NCI-H446 (cell line): ENCODE results near the gene PDIA5.
A peak's percentile ranks its signal among the peaks of the same experiment; 100 is the strongest.

Experiments
- DNase-seq, 2 experiments: peaks; one replicate each; lab custom pipeline; 2025; lab: John Stamatoyannopoulos, UW

Gene PDIA5

DNA sequence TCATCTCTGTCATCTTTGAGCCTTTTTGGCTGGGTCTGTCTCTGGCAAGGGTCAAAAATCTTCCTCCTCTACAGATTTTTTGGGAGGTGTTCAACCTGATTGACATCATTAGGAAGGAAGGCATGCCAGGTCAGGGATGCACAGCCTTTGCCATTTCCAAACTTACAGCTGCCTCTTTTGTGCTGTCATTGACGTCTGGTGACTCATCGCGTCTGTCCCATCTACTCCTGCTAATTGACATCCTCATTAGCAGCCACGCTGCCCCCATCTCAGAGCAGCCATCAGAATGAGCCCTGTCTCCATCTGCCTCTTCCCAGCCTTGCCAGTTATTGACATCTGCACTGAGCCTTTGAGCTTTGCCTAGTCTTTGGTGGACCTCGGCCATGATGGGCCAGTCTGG, 53.0 kb downstream of the PDIA5 start:
- peak; percentile 89 to 98 for DNase-seq

DNA sequence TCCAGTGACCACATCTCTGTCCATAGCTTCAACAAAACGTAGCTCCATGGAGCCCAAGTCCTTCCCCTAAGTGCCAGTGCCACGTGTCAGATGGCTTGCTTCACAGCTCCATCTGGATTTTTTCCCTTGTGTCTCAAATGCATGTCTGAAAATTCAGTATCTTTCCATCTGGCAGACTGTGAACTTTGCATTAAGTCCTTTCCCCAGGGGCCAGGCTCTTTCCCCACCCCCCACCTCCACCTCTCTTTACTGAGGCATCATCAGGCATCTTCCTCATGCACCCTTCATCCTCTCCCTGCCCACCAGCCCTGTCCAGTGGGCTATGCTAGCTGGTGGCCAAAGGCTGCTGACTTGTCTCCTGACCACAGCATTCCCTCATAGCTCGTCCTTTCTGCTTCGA, 53.7 kb downstream of the PDIA5 start:
- DNase-seq, result peak in 1 of 2 experiments; percentile 57

DNA sequence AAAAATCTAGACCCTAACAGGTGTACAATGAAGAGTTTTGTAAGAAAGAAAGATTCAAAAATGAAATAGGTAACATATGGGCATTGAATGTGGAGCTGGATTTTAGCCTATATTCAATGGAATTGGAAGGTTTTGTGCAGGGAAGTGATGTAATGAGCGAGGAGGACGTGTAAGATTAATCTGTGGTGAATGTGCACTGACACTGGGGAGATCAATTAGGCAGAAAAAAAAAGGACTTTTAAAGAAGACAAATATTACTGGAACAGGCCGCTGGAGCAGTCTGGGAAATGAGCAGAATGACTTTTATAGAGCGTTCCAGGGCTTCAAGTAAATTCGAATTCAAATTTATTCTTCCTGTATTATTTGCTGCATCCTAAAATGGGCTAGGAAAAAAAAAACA, 55.2 kb downstream of the PDIA5 start:
- no peak for DNase-seq

DNA sequence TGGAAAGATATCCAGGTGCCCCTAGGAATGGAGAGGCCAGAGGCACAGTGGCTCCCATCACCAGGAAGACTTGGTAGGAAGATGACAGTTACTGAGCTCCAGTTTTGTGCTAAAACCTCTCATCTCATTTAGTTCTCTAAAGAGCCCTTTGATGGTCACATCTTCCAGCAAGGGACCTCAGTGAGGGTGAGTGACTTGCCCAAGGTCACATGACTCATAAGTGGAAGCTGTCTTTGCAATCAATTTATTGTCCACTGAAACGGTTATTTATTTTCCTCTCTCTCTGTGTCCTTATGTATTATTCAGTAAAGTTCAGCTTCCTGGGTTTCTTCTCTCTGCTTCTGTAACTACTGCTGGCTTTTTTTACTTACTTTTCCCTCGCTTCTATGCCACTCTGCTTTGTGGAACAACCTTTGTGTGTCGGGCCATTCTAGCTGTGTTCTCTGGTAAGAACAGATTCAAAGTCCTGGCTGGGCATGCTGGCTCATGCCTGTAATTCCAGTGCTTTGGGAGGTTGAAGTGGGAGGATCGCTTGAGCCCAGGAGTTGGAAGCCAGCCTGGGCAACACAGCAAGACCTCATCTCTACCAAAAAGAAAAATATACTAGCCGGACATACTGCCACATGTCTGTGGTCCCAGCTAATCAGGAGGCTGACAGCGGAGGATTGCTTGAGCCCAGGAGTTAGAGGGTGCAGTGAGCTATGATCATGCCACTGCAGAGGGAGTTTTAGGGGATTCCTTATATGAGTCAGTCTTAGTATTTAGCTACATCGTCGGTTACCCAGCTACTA, 55.9 kb downstream of the PDIA5 start:
- DNase-seq, result peak in 1 of 2 experiments; percentile 24

DNA sequence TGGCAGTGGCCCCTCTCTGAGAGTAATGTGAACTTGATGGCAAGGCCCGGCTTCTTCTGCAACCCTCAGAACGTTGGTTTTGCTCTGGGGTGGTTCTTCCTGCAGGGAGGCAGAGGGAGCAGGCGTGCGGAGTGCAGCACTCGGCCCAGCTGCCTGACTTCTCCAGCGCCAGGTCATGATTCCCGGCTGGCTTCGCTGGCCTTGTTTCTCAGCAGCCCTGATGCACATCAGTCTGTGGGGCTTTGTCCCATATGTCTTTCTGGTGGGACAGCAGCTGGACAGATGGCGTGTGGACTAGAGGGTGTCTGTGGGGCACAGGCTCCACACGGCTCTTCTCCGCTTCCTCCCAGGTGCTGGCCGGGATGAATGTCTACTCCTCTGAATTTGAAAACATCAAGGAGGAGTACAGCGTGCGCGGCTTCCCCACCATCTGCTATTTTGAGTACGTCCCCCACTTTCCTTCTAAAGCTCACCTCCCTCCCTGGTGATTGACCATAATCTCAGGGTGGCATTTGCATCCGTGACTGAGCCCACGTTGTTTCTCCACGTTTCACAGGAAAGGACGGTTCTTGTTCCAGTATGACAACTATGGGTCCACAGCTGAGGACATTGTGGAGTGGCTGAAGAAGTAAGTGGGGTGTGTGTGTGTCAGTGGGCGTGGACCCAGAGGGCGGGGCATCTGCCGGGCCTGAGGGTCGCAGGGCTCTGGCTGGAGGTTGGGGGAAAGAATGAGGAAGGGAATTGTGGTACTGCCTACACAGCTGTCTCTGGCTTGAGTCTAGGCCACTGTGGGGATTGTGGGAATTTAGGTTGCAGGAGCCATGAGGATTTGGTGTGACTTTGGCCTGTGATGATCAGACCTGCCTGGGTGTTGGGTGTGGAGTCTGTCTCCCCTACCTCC, 57.1 kb downstream of the PDIA5 start:
- no peak for DNase-seq

DNA sequence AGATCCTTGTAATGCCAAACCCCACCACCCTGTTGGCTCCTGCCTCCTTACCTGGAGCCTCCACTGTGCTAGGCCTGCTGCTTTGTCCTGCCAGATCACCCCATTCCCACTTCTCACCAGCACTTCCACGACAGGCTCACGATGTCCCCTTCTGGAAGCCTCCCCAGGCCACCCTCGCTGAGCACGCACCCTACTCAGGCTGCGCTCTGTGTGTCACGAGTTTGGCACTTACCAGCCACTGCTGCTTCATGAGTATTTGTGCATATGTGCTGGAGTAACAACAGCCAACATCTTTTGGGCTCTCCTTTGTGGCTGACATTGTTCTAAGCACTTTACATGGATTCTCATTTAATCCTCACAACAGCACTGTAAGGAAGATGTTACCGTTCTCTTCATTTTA, 58.1 kb downstream of the PDIA5 start:
- no peak for DNase-seq

DNA sequence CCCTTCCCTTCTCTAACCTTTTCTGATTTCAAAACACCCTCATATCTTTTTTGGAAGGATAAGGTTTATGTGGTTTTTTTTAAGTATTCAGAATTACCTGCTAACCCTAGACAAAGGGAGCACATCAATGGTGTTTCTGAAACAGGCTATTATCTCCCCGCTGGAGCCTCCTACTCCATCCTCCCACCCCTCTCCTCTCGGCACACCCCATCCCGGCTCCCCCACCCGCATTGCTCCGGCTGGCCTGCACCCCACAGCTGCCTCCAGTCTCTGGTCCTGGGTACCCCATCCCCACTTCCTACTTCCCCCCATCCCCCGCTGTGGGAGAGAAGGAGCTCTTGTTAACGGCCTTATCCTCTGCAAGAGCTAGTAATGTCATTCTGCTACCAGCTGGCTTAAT, 59.2 kb downstream of the PDIA5 start:
- DNase-seq, result no peak

DNA sequence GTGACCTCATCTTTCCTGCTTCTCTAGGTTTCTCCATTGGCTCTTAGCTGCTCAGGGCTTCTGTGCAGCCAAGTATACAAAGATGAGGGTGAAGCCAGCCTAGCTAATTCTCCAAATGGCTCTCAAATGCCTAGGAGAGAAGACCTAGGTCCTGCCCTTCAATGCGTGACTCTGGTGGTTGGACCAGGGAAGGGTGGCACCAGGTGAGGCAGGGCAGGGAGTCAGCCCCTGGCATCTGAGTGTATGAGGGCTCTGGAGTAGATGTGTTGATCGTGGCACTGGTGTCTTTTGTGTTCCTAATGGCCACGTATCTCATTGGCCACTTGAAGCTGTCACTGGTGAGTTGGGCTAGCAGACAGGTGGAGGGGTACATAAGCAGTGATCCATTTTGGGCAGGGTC, 59.8 kb downstream of the PDIA5 start:
- DNase-seq, result no peak

DNA sequence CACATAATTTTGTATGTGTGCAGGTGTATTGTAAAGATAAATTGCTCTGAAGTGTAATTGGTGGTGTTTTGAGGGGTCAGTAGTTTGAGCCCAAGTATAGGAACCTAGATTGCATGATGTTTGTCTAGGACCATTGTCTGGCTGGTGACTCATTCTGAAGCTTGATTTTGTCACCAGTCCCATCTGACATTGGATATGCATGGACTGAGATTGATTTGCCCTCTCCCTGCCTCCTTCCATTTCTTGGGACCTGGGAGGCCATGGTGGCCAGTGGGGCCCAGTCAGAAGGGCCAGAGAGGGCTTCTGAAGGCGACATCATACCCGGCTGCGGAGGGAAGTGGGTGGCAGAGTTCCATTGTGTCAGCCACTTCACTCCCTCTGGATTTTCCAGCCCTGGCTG, 62.3 kb downstream of the PDIA5 start:
- no peak for DNase-seq

DNA sequence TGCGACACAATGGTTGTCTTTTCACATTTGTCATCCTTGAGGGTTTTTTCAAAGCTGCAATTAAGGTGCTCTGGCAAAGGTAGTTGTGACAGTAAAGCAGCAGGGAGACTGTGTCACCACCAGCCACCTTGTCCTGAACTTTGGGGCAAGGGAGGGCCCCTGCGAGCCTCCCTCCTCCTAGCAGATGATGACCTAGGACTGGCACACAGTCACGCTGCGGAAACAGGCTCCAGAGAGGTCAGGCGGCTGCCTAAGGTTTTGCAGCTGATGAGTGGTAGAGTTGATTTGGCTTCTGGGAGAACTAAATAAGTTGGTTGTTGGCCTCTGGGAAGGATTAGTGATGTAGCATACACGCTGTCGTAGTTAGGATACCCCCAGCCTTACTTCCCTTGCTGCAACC, 62.7 kb downstream of the PDIA5 start:
- no peak for DNase-seq

DNA sequence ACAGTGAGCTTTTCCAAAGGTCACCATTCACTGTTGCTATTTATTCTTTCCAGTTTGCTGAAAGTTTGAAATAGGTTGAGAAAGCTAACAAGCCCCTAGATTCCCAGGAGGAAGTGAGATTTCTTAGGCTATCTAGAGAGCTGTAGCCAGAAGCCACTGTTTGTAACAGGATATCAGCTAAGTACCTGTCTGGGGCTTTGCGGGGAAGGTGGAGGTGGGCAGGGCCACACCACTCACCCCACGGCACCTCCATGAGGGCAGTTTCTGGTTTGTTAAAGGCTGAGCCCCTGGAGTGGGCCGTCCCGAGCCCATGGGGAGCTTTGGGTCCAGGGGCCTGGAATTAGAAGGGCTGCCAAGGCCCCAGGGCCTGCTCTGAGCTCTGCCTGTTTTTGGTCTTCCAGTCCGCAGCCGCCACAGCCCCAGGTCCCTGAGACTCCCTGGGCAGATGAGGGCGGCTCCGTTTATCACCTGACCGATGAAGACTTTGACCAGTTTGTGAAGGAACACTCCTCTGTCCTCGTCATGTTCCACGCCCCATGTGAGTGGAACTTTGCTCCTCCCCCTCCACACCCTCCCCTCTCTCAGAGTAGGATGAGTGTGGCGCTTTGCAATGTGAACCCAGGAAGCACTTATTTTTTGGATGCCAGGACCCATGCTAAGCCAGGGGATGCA, 63.4 kb downstream of the PDIA5 start:
- no peak for DNase-seq

DNA sequence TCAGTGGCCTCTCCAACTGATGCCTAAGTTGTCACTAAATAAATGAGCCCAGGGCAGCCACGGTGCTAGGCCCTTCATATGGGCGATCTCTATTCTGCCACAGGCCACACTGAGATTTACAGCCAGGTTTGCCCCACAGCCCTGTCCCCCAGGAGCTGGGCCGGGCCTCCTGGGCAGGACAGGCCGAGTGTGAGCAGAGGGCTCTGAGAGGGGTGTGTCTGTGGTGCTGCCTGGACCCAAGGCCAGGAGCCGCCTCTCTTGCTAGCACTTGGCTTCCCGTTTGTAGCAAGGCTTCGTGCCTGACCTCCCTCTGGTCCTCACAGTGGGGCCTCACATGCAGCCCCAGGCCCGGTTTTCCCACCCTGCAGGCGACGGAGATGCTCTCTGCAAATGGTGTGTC, 67.8 kb downstream of the PDIA5 start:
- no peak for DNase-seq

DNA sequence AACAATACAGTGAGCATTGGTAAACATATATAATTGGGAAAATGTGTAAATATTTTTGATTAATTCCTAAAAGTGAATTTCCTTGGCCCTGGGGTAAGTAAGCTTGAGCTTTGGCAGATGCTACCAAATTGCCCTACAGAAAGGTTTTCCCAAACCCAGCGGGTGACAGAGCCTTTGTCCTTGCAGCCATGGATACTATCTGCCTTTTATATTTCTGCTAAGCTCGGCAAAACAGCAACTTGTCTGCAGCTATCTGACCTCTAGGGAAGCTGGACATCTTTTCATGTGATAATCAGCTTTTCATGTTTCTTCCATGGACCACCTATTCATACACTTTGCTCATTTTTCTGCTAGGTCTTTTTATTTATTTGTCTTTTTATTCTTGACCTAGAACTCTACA, 70.2 kb downstream of the PDIA5 start:
- no peak for DNase-seq

DNA sequence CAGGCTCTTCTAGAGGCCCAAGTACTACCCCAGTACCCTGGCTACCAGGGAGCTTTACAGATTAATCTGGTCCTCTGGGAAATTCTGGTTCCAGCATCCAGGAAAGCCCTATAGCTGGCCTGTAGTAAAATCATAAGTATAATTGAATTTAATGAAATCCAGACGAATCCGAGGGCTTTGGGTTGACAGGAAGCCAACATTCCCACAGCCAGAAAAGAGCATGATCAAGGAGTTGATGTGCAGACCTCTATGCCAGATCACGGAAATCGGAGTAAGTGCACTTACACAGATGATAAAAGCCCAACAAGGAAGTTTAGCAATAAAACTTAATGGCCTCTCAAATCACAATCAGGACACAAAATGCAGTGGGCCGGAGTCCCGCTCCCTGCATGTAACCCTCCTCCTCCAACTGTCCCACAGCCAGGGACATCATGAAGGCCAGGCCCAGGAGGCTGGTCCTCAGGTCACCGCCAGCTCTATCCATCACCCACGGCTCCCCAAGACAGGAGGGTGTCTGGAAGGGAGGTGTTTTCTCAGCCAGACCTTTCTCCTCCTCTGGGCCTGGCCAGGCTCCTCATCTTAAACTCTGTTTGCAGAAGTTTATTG, 72.1 kb downstream of the PDIA5 start:
- peak in 1 of 2 experiments; percentile 10 for DNase-seq

DNA sequence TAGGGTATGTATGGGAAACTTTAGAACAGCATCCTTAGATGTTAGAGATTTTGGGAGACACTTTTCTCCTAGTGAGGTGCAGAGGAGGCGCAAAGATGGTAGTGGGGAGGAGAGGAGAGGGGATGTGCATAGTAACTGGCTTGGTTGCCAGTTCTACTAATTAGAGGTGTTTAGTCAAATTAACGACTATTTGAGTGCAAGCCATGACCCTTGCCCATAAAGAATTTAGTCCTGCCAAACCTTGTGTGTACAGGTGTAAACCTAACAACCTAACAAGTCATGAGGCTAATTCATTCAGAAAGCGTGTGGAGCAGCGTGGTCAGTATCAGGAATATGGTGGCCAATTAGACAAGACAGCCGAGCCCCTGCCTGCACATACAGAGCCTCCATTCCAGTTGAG, 72.7 kb downstream of the PDIA5 start:
- no peak for DNase-seq

DNA sequence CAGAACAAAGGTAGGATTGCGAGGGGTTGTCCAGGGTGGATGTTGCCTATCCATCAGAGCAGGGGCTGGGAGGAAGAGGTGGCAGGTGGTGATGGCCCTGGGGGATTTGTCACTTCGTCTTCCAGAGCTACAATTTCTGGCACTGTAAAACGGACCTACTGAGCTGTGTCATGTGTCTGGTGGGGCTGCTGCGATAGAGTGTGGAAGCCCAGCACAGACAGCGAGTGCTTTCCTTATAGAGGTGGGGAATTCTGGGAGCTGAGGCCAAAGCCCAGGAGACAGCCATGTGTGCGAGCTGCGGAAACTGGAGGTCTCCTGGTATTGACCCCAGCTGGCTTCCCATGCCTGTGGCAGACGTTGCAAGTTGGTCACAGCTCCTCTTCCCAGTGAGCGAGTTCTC, 73.7 kb downstream of the PDIA5 start:
- DNase-seq, result no peak

DNA sequence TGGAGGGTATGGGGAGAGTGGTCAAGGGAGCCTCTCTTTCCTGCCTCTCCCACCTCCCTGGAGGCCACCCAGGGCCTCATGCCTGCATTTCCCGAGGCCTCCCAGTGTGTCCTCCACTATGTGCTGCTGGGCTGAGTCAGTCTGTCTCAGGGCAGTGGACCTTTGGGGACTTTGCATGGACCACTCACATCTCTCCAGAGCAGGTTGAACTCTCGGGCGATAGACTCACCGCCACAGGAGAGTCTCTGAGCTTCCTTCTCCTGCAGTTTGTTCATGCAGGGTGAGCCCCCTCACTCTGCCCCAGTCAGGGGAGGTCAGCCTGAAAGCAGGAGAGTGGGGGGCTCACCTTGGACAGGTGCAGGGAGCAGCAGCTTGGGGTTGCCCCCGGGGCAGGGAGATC, 74.5 kb downstream of the PDIA5 start:
- no peak for DNase-seq

DNA sequence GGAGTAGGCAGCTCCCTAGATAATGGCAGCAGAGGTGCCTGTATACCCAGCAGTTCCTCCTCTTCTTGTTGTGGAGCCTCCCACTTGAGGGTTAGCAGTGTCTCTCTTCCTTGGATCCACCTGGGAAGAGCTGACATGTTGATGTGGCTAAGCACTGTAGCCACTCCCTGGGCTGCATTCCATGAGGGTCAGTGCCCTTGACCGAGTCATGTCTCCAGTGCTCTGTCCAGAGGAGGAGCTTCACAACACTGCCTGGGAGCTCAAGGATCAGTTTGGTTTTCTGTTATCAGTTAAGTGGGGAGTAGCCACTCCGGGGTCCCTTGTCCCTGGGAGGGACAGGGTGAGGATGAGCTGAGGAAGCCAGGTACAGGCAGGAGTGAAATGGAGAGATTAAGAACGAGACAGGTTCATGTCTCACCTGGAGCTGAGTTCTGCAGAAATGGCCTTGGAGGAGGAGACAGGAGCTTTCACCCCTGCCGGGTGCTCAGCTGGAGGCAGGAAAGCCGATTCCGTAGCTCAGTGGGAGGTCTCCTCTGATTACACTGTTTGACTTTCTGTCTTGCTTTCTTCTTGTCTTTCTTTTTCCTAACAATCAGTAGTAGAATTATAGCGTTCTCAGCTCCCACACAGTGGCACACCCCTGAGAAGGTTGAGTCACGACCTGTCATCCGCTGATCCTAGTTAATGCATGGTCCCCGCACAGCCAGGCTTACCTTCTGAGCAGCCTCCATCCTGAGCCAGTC, 77.0 kb downstream of the PDIA5 start:
- no peak for DNase-seq

DNA sequence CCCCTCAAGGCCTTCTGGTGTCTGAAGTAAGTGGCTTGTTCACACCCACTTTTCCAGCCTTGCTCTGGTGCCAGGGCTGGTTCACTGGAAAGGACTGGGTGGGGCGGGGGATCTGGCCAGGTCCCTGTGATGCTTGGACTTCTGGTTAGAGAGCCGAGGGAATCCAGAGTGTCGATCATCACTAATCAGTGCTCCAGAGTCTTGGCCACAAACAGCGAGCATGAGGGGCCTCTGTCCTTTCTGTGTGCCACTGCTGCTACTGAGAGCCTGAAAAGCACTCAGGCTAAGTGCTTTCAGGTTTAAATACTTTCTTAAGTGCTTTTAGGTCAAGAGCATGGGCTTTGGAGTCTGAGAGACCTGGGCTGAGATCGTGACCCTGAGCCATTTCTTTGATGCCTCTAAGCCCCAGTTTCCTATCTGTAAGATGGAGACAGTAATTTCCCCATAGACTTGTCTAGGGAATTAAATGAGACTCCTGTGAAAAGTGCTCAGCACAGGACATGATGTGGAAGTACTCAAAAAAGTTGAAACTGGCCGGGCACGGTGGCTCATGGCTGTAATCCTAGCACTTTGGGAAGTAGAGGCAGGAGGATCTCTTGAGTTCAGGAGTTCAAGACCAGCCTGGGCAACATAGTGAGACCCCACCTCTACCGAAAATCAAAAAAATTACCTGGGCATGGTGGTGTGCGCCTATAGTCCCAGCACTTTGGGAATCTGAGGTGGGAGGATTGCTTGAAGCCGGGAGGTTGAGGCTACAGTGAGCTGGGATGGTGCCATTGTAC, 81.1 kb downstream of the PDIA5 start:
- no peak for DNase-seq

DNA sequence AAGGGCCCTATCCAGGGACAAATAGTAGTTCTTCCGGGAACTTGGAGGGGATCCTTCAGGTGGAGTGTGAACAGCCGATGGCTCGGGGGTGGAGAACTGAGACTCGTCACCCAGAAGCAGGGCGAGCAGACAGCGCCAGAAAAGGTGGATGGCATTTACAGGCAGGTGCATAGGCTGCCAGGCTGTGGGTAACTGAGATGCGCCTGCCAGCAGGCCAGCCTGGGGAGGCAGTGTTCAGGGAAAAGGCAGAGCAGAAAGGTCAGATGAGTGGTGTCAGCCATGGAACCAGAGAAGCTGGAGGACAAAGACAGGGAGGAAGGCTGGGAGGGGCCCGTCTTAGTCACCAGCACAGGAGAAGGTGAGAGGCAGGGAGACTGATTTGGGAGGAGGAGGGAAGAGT, 81.9 kb downstream of the PDIA5 start:
- DNase-seq, result no peak

DNA sequence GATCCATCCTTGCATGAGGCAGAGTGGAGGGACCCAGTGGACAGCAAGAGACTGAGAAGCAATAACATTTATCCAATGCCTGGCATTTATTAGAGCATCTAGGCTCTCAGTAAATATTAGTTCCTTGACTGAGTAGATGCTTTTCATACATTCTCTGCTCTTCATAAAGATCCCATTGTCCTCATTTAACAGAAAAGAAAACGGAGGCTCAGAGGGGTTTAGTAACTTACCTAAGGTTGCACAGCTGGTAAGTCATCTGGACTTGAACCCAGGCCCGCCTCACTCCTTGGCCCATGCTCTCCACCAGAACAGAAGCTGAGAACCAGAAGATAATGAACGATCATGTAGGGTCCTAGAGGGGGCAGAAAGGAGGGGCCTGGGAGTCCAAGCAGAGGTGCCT, 82.7 kb downstream of the PDIA5 start:
- no peak for DNase-seq
